ENCODE measurements around the gene SEMA4D.
A peak's percentile ranks its signal among the peaks of the same experiment; 100 is the strongest.

Gene SEMA4D

DNA sequence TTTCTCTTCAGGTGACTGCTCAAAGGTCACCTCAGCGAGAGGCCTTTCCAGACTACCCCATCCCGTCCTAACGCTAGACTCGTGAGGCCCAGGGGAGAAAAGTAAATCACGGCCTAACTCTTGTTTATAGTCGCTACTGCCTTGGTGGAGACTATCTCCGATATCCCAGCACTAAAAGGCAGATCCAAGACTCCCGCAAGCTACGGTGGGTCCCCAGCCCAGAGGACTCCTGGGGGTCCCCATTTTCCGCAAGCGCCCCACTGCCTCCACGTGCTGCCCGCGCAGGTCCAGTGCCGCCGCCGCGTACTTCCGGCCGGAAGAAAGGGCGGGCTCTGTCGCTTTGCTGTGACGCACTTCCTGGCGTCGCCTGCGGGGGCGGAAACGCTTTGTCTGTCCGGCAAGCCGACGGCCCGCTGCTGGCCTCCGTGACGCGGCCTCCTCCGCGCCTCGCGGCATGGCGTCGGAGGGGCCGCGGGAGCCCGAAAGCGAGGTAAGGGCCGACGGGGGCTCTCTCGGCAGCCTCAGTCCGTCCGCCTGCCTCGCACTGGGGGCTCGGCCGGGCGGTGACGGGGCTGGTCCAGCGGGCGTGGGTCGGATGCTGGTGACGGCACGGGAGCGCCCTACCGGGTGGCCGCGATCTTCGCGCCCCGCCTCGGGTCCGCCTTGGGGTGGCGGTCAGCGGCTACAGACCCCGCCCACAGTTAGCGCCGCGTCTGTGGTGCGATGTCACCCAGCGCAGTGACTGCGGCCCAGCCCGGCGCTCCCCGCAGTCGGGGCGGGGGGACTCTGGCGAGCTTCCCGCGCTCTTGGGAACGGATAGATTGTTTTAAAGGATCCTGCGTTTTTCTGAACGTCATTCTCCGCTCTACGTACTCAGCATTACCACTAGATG, 179.5 kb downstream of the SEMA4D start, which contains the start of gene SECISBP2:
TSS of gene SECISBP2 (plus strand) at position 378 of the 892 bp plus-strand sequence. CDS start at position 455, 77 bp downstream.
- peak; percentile 92 for DNase-seq (ENCODE audit: low read depth)
- H3K4me3 ChIP-seq (ENCODE audit: low read depth, low read length) = peak within 1 kb of the TSS; percentile 66

DNA sequence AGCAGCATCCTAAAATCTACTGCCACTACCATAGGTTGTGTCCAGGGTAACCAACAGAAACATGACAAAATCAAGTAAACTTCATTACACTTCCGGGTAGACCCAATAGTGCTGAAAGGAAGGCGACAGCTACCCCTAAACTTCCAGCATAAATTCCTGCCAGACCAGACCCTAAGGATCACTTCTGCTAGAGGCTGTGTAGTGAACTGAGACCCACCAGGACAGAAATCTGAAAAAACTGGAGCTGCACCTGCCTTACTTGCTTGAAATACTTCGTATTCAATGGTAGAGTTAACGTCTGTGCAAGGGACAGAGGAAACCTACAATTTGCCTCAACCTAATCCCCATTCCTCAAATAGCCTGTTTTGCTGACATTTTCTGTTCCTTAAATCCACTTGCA, 180.6 kb downstream of the SEMA4D start:
- H3K4me3 ChIP-seq (ENCODE audit: low read depth, low read length) = no peak overlapping the region
- no peak for DNase-seq (ENCODE audit: low read depth)

DNA sequence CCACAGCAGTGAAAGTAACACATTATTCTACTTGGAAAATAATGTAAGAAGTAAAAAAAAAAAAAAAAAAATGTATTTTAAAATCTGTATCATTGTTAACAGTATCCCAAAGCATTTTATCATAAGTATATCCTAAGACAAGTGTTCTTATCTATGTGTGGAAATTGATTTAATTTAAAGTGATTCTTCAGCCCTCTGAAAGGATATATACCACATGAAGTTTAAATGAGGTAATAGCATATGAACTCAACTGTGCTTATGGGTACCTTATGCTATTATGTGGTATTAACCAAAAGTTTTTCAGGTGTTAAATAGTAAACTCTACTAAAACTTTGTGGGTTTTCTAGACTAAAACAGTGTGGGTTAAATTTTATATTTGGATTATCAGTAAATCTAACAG, 182.4 kb downstream of the SEMA4D start:
- DNase-seq (ENCODE audit: low read depth) = no peak
- H3K4me3 ChIP-seq (ENCODE audit: low read depth, low read length) = no peak overlapping the region

DNA sequence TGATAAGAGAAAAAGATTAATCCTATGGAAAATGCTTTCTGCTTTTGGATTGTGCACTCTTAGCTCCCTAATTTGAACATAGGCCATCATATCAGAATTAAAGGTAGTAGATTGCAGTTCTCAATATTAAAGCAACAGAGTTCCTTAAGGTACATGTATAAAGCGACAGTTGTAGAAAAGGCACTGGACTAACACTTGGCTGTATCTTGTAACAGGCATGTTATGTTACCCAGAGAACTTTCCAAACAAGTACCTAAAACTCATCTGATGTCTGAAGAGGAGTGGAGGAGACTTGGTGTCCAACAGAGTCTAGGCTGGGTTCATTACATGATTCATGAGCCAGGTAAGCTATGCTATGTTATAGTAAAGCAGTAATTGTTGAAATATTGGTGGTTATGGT, 183.0 kb downstream of the SEMA4D start:
- no peak for DNase-seq (ENCODE audit: low read depth)
- H3K4me3 ChIP-seq (ENCODE audit: low read depth, low read length) = no peak overlapping the region

DNA sequence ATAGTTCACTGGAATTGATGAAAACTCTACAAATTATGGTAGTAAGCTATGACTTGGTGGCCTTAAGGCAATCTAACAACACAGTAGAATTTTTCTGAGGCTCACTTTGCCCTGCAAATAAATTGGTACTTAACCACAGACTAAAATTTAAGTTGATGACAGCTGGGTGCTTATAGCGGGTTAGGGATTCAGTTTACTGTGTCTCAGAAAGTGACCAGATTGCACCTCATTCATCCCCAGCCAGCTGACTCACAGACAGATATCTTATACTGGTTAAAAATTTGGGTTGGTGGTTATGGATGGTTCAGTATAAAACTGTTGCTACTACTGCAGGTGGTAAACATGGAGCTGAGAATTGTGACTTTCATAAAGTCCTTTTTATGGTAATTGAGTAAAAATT, 184.1 kb downstream of the SEMA4D start:
- H3K4me3 ChIP-seq (ENCODE audit: low read depth, low read length) = peak overlapping the region; percentile 87
- no peak for DNase-seq (ENCODE audit: low read depth)

DNA sequence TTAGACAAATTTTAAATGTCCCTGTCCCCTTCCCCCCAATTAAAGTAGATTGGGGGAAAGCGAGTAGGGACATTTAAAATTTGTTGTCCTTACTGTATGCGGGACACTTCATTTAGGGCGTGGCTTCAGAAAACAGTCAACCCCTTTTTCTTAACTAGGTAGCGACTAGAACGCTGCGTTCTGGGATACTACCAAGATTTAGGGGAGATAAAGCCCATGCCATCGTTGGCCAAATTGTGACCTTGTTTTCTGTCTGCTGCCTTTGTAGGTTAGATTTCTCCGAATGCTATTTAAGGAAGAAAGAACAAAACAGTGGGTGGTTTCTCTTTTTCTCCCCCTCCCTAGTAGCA, 185.7 kb downstream of the SEMA4D start:
- H3K4me3 ChIP-seq (ENCODE audit: low read depth, low read length) = peak overlapping the region; percentile 87
- no peak for DNase-seq (ENCODE audit: low read depth)

DNA sequence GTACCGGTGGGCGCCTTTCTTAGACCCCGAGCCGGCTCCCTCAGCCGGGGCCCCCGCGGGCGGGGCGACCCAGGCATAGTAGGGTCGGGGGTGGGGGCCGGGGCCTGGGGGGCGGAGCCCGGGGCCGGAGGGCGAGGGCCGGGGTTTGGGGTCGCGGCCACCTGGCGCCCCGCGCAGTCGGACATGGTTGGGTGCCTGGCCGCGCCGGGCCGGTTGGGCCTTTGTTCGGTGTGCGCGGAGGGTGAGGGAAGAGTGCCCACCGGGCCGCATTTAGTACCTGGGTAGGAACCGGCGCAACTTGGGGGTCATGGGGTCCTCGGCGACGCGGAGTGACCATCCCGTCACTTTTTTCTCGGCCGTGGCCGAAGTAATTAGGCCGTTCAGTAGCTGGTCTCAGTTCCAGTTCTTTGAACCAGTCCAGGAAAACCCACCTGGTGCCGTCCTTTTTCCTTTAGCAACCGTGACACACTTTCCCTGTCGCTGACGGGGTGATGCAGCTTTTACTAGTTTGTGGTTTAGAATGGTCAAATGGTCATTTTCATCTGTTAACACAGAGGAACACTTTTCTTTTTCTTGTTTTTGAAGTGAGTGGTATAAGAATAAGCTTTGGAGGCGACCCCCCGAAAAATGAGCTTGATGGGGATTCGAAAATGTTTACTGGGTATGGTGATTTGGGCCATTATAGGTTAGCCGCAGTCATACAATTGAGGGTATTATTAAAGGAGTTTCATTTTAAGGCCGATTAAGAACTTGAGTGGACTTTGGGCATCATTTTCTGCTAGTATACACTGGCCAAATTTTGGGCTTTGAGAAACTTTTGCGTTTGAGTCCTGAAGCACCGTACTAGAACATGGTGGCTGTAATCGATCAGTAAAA, 186.3 kb downstream of the SEMA4D start:
- DNase-seq (ENCODE audit: low read depth) = no peak
- H3K4me3 ChIP-seq (ENCODE audit: low read depth, low read length) = peak overlapping the region; percentile 87

Measured in skeletal muscle cell (primary cell).